Peyer's patch (tissue), 4 donors: ENCODE data around the gene DBP.

Experiments used
- POLR2A ChIP-seq, 2 donors: fragments of 450-650 bp; IDR thresholded peaks; one replicate each; pipeline ENCODE4 v1.5.1; 2017; ENCODE audit warnings: antibody characterized with exemption in 2 of 2, mild to moderate bottlenecking in 2 of 2, moderate library complexity in 2 of 2
- TF ChIP-seq, protein P1 (sequence below), 6 experiments: fragments of 450-650 bp in 4 of 6; fragments of 200-600 bp in 2 of 6; sonication (generic) in 1 of 6; IDR thresholded peaks; one replicate each; pipeline ENCODE4 v1.5.1; 2017 to 2019; ENCODE audit warnings: antibody characterized with exemption in 6 of 6, mild to moderate bottlenecking in 3 of 6, moderate library complexity in 1 of 6

- TF ChIP-seq POLR2A (IDR thresholded peaks at IDR 0.05): no peak
- TF ChIP-seq, protein P1, sequence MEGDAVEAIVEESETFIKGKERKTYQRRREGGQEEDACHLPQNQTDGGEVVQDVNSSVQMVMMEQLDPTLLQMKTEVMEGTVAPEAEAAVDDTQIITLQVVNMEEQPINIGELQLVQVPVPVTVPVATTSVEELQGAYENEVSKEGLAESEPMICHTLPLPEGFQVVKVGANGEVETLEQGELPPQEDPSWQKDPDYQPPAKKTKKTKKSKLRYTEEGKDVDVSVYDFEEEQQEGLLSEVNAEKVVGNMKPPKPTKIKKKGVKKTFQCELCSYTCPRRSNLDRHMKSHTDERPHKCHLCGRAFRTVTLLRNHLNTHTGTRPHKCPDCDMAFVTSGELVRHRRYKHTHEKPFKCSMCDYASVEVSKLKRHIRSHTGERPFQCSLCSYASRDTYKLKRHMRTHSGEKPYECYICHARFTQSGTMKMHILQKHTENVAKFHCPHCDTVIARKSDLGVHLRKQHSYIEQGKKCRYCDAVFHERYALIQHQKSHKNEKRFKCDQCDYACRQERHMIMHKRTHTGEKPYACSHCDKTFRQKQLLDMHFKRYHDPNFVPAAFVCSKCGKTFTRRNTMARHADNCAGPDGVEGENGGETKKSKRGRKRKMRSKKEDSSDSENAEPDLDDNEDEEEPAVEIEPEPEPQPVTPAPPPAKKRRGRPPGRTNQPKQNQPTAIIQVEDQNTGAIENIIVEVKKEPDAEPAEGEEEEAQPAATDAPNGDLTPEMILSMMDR (IDR thresholded peaks at IDR 0.05): no peak
Observed at GRCh38 chr19:48587387-48587786, 49.8 kb downstream of the DBP start.
